ENCODE data around the gene TGFBR3. TPM values are rescaled to one million over a fixed set of nuclear protein-coding genes. Genes with fewer than 3 reads are reported as not detected.

The TGFBR3 gene
- total RNA-seq, 1 experiment from 2014 or later: 12.2 TPM

GRCh38 chr1:91703095-91703494 lies 182.9 kb downstream of the TGFBR3 start:
- ChIA-PET CTCF (no interaction called here), POLR2A (no interaction called here)
- intact Hi-C loops (cut with micrococcal nuclease; ENCODE audit: unreplicated experiment): no loop called here
- no peaks in the 10 kb centered on the region; the same call in 1 of the 2 replicates for H3K4me1 ChIP-seq
- H3K27me3 ChIP-seq (replicated peaks; ENCODE audit: control insufficient read depth, insufficient read depth, low read length): no peaks in the 10 kb centered on the region
- Mint-ChIP-seq H3K27me3 (ENCODE audit: insufficient read depth, unreplicated experiment) (no peaks in the 10 kb centered on the region), H3K27ac (ENCODE audit: unreplicated experiment) (no peak overlapping the region), H3K36me3 (ENCODE audit: insufficient read depth, unreplicated experiment) (peaks cover 6% of the 10 kb centered on the region), H3K4me1 (ENCODE audit: low read depth, unreplicated experiment) (peaks cover 14% of the 10 kb centered on the region), H3K4me3 (ENCODE audit: unreplicated experiment) (no peak overlapping the region), H3K9me3 (ENCODE audit: unreplicated experiment) (no peaks in the 10 kb centered on the region)
- H3K4me3 ChIP-seq (ENCODE audit: low read depth, low read length): no peak overlapping the region
- H3K36me3 ChIP-seq (ENCODE audit: control insufficient read depth, insufficient read depth, low read length): no peaks in the 10 kb centered on the region
- BruUV-seq (replicated peaks): no TSS peak
- no peak for DNase-seq
- no peaks in the 10 kb centered on the region for H3K9me3 ChIP-seq
- TF ChIP-seq CTCF (IDR thresholded peaks at IDR 0.05; ENCODE audit: insufficient read depth in 1 of 2, low read depth in 1 of 2, low read length in 1 of 2, severe bottlenecking in 1 of 2, unreplicated experiment in 1 of 2): no peak

GRCh38 chr1:91701472-91701869 lies 184.5 kb downstream of the TGFBR3 start:
- no peak for DNase-seq
- H3K36me3 Mint-ChIP-seq (ENCODE audit: insufficient read depth, unreplicated experiment): no peaks in the 10 kb centered on the region
- H3K27ac Mint-ChIP-seq (ENCODE audit: unreplicated experiment): no peak overlapping the region
- CTCF ChIA-PET: no interaction called here
- no peaks in the 10 kb centered on the region for H3K9me3 Mint-ChIP-seq (ENCODE audit: unreplicated experiment)
- H3K4me3 ChIP-seq (ENCODE audit: low read depth, low read length): no peak overlapping the region
- peaks cover 22% of the 10 kb centered on the region for H3K4me1 Mint-ChIP-seq (ENCODE audit: low read depth, unreplicated experiment)
- no peaks in the 10 kb centered on the region for H3K27me3 Mint-ChIP-seq (ENCODE audit: insufficient read depth, unreplicated experiment)
- no peaks in the 10 kb centered on the region for H3K9me3 ChIP-seq
- no peak for TF ChIP-seq CTCF (IDR thresholded peaks at IDR 0.05; ENCODE audit: insufficient read depth in 1 of 2, low read depth in 1 of 2, low read length in 1 of 2, severe bottlenecking in 1 of 2, unreplicated experiment in 1 of 2)
- intact Hi-C loops (cut with micrococcal nuclease; ENCODE audit: unreplicated experiment): no loop called here
- no peaks in the 10 kb centered on the region for H3K27me3 ChIP-seq (replicated peaks; ENCODE audit: control insufficient read depth, insufficient read depth, low read length)
- H3K4me3 Mint-ChIP-seq (ENCODE audit: unreplicated experiment): no peak overlapping the region
- no peaks in the 10 kb centered on the region; the same call in 1 of the 2 replicates for H3K4me1 ChIP-seq
- H3K36me3 ChIP-seq (ENCODE audit: control insufficient read depth, insufficient read depth, low read length): no peaks in the 10 kb centered on the region
- POLR2A ChIA-PET: no interaction called here
- BruUV-seq (replicated peaks): no TSS peak

- intact Hi-C loops (cut with micrococcal nuclease; ENCODE audit: unreplicated experiment): no loop called here
- Mint-ChIP-seq H3K9me3 (ENCODE audit: unreplicated experiment) (no peaks in the 10 kb centered on the region), H3K27me3 (ENCODE audit: insufficient read depth, unreplicated experiment) (no peaks in the 10 kb centered on the region), H3K4me3 (ENCODE audit: unreplicated experiment) (no peak overlapping the region), H3K4me1 (ENCODE audit: low read depth, unreplicated experiment) (peaks cover 22% of the 10 kb centered on the region), H3K27ac (ENCODE audit: unreplicated experiment) (no peak overlapping the region), H3K36me3 (ENCODE audit: insufficient read depth, unreplicated experiment) (no peaks in the 10 kb centered on the region)
- no peak for DNase-seq
- ChIA-PET POLR2A (no interaction called here), CTCF (no interaction called here)
- Histone ChIP-seq H3K9me3 (no peaks in the 10 kb centered on the region), H3K4me1 (no peaks in the 10 kb centered on the region; the same call in 1 of the 2 replicates), H3K36me3 (ENCODE audit: control insufficient read depth, insufficient read depth, low read length) (no peaks in the 10 kb centered on the region), H3K27me3 (replicated peaks; ENCODE audit: control insufficient read depth, insufficient read depth, low read length) (no peaks in the 10 kb centered on the region), H3K4me3 (ENCODE audit: low read depth, low read length) (no peak overlapping the region)
- no peak for TF ChIP-seq CTCF (IDR thresholded peaks at IDR 0.05; ENCODE audit: insufficient read depth in 1 of 2, low read depth in 1 of 2, low read length in 1 of 2, severe bottlenecking in 1 of 2, unreplicated experiment in 1 of 2)
- BruUV-seq (replicated peaks): no TSS peak
These were observed 185.0 kb downstream of the TGFBR3 start for GRCh38 chr1:91700771-91701471.
